Measurements from ENCODE around the gene AKT3. TPM values are rescaled to one million over a fixed set of nuclear protein-coding genes. Genes with fewer than 3 reads are reported as not detected.

The AKT3 gene
- total RNA-seq, 2 experiments from 2014 or later, result 80.4 to 88.5 TPM

DNA sequence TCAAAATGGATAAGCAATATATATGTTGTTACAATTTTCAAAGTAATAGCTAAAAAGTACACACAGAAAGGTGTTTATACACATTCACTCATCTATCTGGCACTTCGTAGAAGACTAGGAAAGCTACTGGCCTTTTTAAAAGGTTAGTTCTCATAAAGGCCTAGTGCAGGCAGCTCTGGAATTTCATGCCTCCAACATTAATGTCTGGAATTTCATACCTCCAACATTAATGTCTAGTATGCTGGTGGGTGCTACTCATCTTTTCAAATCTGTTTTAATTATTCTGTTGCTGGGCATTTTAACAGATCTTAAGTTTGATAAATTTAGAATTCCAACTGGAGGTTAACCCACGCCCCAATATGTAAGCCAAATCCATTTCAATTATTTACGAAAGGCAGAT, 124.2 kb downstream of the AKT3 start:
- Histone ChIP-seq H3K27me3 (ENCODE audit: control insufficient read depth in 1 of 2, insufficient read depth in 2 of 2, low read length in 2 of 2) (no peaks in the 10 kb centered on the region), H3K9me3 (ENCODE audit: control insufficient read depth in 1 of 2, insufficient read depth in 1 of 2, low read length in 2 of 2) (peaks cover 0 to 6% of the 10 kb centered on the region in 2 experiments), H3K36me3 (ENCODE audit: insufficient read depth, low read length) (peaks cover 5% of the 10 kb centered on the region), H3K27ac (ENCODE audit: low read depth in 1 of 2, low read length in 2 of 2) (no peak overlapping the region), H3K4me1 (ENCODE audit: insufficient read depth, low read length) (peaks cover 10% of the 10 kb centered on the region), H3K4me3 (ENCODE audit: low read length) (no peak overlapping the region)
- H3K27ac Mint-ChIP-seq, result no peak overlapping the region
- ATAC-seq (ENCODE audit: poor library complexity) (no peak), DNase-seq (no peak)
- POLR2A ChIA-PET, result no interaction called here
- intact Hi-C loops (cut with DNase I, micrococcal nuclease), result no loop called here
- H3K27me3 Mint-ChIP-seq, result no peaks in the 10 kb centered on the region
- no peaks in the 10 kb centered on the region for H3K9me3 Mint-ChIP-seq
- TF ChIP-seq, protein P1, sequence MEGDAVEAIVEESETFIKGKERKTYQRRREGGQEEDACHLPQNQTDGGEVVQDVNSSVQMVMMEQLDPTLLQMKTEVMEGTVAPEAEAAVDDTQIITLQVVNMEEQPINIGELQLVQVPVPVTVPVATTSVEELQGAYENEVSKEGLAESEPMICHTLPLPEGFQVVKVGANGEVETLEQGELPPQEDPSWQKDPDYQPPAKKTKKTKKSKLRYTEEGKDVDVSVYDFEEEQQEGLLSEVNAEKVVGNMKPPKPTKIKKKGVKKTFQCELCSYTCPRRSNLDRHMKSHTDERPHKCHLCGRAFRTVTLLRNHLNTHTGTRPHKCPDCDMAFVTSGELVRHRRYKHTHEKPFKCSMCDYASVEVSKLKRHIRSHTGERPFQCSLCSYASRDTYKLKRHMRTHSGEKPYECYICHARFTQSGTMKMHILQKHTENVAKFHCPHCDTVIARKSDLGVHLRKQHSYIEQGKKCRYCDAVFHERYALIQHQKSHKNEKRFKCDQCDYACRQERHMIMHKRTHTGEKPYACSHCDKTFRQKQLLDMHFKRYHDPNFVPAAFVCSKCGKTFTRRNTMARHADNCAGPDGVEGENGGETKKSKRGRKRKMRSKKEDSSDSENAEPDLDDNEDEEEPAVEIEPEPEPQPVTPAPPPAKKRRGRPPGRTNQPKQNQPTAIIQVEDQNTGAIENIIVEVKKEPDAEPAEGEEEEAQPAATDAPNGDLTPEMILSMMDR (IDR thresholded peaks at IDR 0.05), result no peak
- no peak overlapping the region for H3K4me3 Mint-ChIP-seq
- H3K36me3 Mint-ChIP-seq (ENCODE audit: low read depth), result peaks cover 17% of the 10 kb centered on the region
- CTCF ChIA-PET, result interaction anchor here (0.9 kb wide), 1 partner anchor 45 kb away, joined by 3 read pairs; no protein-coding TSS in a partner anchor
- peaks cover 50% of the 10 kb centered on the region for H3K4me1 Mint-ChIP-seq (ENCODE audit: low read depth)

DNA sequence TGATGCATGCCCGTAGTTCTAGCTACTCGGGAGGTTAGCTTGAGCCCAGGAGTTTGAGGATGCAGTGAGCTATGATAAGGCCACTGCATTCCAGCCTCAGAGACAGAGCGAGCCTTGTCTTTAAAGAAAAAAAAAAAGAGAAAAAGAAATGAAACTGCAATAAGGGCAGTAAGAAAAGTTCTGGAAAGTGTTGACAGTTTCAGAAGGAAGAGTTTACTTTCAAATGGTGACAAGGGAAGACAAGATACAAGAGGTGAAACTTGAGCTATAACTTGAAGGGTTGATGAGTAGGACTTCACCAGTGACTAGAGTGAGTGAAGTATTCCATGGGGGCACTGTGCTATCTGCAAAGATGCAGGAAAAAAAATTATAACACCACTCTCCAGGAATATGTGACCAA, 125.0 kb downstream of the AKT3 start:
- ChIA-PET CTCF (no interaction called here), POLR2A (no interaction called here)
- Mint-ChIP-seq H3K27me3 (no peaks in the 10 kb centered on the region), H3K36me3 (ENCODE audit: low read depth) (peaks cover 15% of the 10 kb centered on the region), H3K27ac (no peak overlapping the region), H3K4me3 (no peak overlapping the region), H3K4me1 (ENCODE audit: low read depth) (peaks cover 51% of the 10 kb centered on the region), H3K9me3 (no peaks in the 10 kb centered on the region)
- Histone ChIP-seq H3K4me1 (ENCODE audit: insufficient read depth, low read length) (peaks cover 2% of the 10 kb centered on the region), H3K36me3 (ENCODE audit: insufficient read depth, low read length) (peaks cover 1% of the 10 kb centered on the region), H3K9me3 (ENCODE audit: control insufficient read depth in 1 of 2, insufficient read depth in 1 of 2, low read length in 2 of 2) (no peaks in the 10 kb centered on the region), H3K27ac (ENCODE audit: low read depth in 1 of 2, low read length in 2 of 2) (no peak overlapping the region), H3K4me3 (ENCODE audit: low read length) (no peak overlapping the region), H3K27me3 (ENCODE audit: control insufficient read depth in 1 of 2, insufficient read depth in 2 of 2, low read length in 2 of 2) (no peaks in the 10 kb centered on the region)
- intact Hi-C loops (cut with DNase I, micrococcal nuclease), result no loop called here
- ATAC-seq (ENCODE audit: poor library complexity) (no peak), DNase-seq (no peak)
- TF ChIP-seq, protein P1 (IDR thresholded peaks at IDR 0.05), result no peak

DNA sequence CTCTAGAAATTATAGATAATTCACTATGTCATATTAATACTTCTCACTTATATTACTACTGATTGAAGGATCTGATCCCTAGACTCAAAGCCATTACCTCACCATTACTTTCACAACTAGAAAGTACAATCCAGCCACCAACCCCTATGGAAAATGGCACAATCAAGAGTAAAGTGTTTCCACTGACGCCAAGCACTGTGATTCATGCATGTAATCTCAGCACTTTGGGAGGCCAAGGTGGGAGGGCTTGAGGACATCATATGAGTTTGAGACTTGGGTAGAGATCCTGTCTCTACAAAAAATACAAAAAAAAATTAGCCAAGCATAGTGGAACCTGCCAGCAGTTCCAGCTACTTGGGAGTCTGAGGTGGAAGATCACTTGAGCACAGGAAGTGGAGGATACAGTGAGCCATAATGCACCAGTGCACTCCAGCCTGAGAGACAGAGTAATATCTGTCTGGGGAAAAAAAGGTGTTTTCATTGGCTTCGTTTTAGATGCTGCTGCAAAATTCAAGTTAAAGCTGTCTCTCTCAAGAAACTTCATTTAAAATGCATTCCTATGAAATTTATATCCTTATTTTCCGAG, 126.5 kb downstream of the AKT3 start:
- intact Hi-C loops (cut with DNase I, micrococcal nuclease), result no loop called here
- H3K36me3 Mint-ChIP-seq (ENCODE audit: low read depth), result peaks cover 3% of the 10 kb centered on the region
- POLR2A ChIA-PET, result no interaction called here
- Histone ChIP-seq H3K27me3 (ENCODE audit: control insufficient read depth in 1 of 2, insufficient read depth in 2 of 2, low read length in 2 of 2) (no peaks in the 10 kb centered on the region), H3K4me3 (ENCODE audit: low read length) (no peak overlapping the region), H3K36me3 (ENCODE audit: insufficient read depth, low read length) (no peaks in the 10 kb centered on the region), H3K27ac (ENCODE audit: low read depth in 1 of 2, low read length in 2 of 2) (no peak overlapping the region), H3K4me1 (ENCODE audit: insufficient read depth, low read length) (no peaks in the 10 kb centered on the region), H3K9me3 (ENCODE audit: control insufficient read depth in 1 of 2, insufficient read depth in 1 of 2, low read length in 2 of 2) (no peaks in the 10 kb centered on the region)
- ATAC-seq (ENCODE audit: poor library complexity) (no peak), DNase-seq (no peak)
- TF ChIP-seq, protein P1 (IDR thresholded peaks at IDR 0.05), result no peak
- H3K27ac Mint-ChIP-seq, result no peak overlapping the region
- no peaks in the 10 kb centered on the region for H3K9me3 Mint-ChIP-seq
- H3K4me1 Mint-ChIP-seq (ENCODE audit: low read depth), result peaks cover 47% of the 10 kb centered on the region
- no peak overlapping the region for H3K4me3 Mint-ChIP-seq
- no peaks in the 10 kb centered on the region for H3K27me3 Mint-ChIP-seq
- CTCF ChIA-PET, result interaction anchor here (1.1 to 1.2 kb wide), 3 partner anchors 12 to 29 kb away, joined by 3 read pairs; no protein-coding TSS in a partner anchor
